Heart right ventricle (tissue), 16 donors: ENCODE results near the gene GNG12. TPM values are rescaled to one million over a fixed set of nuclear protein-coding genes. Genes with fewer than 3 reads are reported as not detected.

ENCODE experiments used
- ATAC-seq, 8 donors: fragments of 200-7000 bp; cut with Tn5 transposase; one replicate each; pipeline ENCODE4 v1.9.1; 2020; ENCODE audit warnings: mild to moderate bottlenecking in 8 of 8, moderate library complexity in 8 of 8, moderate number of reproducible peaks in 1 of 8
- DNase-seq, 2 donors: peaks; one replicate each; pipeline ENCODE4 v3.0.0-alpha.2; 2020
- H3K27ac ChIP-seq, 10 donors: fragments of 200-600 bp; sonication (generic) in 2 of 10; one replicate each; pipeline versions ENCODE4 v1.5.0 to v1.8.0; 2020 to 2022; ENCODE audit warnings: mild to moderate bottlenecking in 3 of 10
- H3K27me3 ChIP-seq, 7 donors: fragments of 200-600 bp; one replicate each; pipeline ENCODE4 v1.8.0; 2021 to 2022; ENCODE audit warnings: mild to moderate bottlenecking in 2 of 7
- H3K36me3 ChIP-seq, 9 donors: fragments of 200-600 bp; sonication (generic) in 1 of 9; one replicate each; pipeline versions ENCODE4 v1.5.0 to v1.8.0; 2020 to 2022; ENCODE audit warnings: mild to moderate bottlenecking in 2 of 9
- H3K4me1 ChIP-seq, 9 donors: fragments of 200-600 bp; sonication (generic) in 1 of 9; one replicate each; pipeline versions ENCODE4 v1.5.0 to v1.8.0; 2020 to 2022; ENCODE audit warnings: mild to moderate bottlenecking in 4 of 9
- H3K4me3 ChIP-seq, 10 donors: fragments of 200-600 bp; sonication (generic) in 2 of 10; one replicate each; pipeline versions ENCODE4 v1.5.0 to v1.8.0; 2020 to 2022; ENCODE audit warnings: mild to moderate bottlenecking in 7 of 10, moderate library complexity in 2 of 10
- H3K9me3 ChIP-seq, 11 donors: fragments of 200-600 bp in 10 of 11; sonication (generic) in 2 of 11; one replicate each; pipeline versions ENCODE4 v1.5.0 to v1.8.0; 2013 to 2022; ENCODE audit warnings: mild to moderate bottlenecking in 2 of 11, control low read depth in 1 of 11, moderate library complexity in 1 of 11
- WGBS, 2 donors: extraction: QIAGEN DNeasy Blood & Tissue Kit; methylation state at CpG; one replicate each; pipeline ENCODE4 v1.1.7; 2013; ENCODE audit warnings: inconsistent platforms in 1 of 2; 5-methylcytosine and 5-hydroxymethylcytosine counted together
- intact Hi-C, 10 donors: fragments of 100-400 bp; cut with DNase I; formaldehyde crosslinking; loops; one replicate each; pipeline versions ENCODE4 v1.11.1 to v1.14.2; 2022
- polyA plus RNA-seq, 2 donors: library from polyadenylated mRNA; stranded (reverse); fragments of 200-250 nt; gene quantifications; one replicate each; pipeline ENCODE4 v1.2.3, GENCODE V29; 2013
- total RNA-seq, 10 donors: library from RNA; stranded (reverse); fragmentation: NEBNext Ultra II Directional in 3 of 10; extraction: Animal tissue kit (Norgen Biotek cat#: 25700) in 3 of 10; gene quantifications; one replicate each; pipeline versions ENCODE4 v1.2.1 to v1.2.4, GENCODE V29; 2021 to 2023
- TF ChIP-seq, protein P1 (sequence below), 9 donors: fragments of 200-600 bp; sonication (generic) in 2 of 9; IDR thresholded peaks; one replicate each; pipeline versions ENCODE4 v1.5.0 to v1.8.0; 2021 to 2022; ENCODE audit warnings: antibody characterized with exemption in 9 of 9, mild to moderate bottlenecking in 5 of 9, moderate library complexity in 1 of 9
- donor health status: Arrhythmogenic right ventricular cardiomyopathy.
- donor health status: ischemic (EF 13 %, LVEDD 7.1; RV severe dilation, severe dysfunction).
- donor health status: healthy with polysubstance abuse.
- donor health status: DM: no; HTN: yes; CAD: no.
- donor health status: DM: no; HTN: no; CAD: no.
- donor health status: ischemic (EF 25% LVEDD 6.9; RV normal size, moderate dysfunction).
- donor health status: ischemic (EF 25% LVEDD 5.7; RV mildly dilated, moderate dysfunction).
- donor health status: healthy.
- donor health status: DM: yes; HTN: yes; CAD: no.
- donor health status: Ischemic cardiomyopathy.
- donor health status: ischemic (EF 35%, LVEDD 5.7; RV mildly dilated, moderate dysfunction).
- donor health status: nonischemic (EF 11% LVEDD 7.7; RV severe dilation, severe dysfunction).
- donor health status: DM: yes; HTN: yes; CAD: no.
- donor health status: PGD.
- donor health status: ischemic (EF 29% LVEDD 5.4; RV normal size, mild dysfunction).
- donor health status: nonischemic (EF 23%, LVEDD 6.1; RV moderate dilation, normal function).

The GNG12 gene
- total and polyA plus RNA-seq, 12 donors, result 8.5 to 49.4 (median 34.5) TPM

DNA sequence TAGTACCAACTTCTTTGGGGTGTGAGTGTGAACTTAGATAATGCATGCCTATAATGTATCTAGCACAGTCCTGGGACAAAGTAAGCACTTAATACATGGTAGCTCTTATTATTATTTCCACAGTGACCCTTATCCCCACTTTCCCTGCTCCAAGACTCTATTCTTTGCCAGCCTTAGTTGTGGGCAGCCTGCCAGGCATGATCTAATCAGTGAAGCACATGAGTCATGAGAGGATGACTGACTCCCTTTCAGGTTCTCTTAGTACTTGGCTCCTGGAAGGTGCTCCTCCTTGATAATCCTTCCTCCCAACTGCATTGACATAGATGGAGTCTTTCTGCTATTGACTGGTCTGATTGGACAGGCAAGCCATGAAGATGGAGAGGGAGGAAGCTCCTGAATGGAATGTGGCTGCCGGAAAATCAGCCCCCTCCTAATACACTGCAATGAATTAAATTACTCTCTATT lies 17.4 kb upstream of the GNG12 start:
- H3K27me3 ChIP-seq, result no peaks in the 10 kb centered on the region
- H3K9me3 ChIP-seq, result no peaks in the 10 kb centered on the region
- H3K36me3 ChIP-seq, result no peaks in the 10 kb centered on the region
- H3K4me3 ChIP-seq, result no peak overlapping the region
- TF ChIP-seq, protein P1, sequence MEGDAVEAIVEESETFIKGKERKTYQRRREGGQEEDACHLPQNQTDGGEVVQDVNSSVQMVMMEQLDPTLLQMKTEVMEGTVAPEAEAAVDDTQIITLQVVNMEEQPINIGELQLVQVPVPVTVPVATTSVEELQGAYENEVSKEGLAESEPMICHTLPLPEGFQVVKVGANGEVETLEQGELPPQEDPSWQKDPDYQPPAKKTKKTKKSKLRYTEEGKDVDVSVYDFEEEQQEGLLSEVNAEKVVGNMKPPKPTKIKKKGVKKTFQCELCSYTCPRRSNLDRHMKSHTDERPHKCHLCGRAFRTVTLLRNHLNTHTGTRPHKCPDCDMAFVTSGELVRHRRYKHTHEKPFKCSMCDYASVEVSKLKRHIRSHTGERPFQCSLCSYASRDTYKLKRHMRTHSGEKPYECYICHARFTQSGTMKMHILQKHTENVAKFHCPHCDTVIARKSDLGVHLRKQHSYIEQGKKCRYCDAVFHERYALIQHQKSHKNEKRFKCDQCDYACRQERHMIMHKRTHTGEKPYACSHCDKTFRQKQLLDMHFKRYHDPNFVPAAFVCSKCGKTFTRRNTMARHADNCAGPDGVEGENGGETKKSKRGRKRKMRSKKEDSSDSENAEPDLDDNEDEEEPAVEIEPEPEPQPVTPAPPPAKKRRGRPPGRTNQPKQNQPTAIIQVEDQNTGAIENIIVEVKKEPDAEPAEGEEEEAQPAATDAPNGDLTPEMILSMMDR (IDR thresholded peaks at IDR 0.05), result no peak
- intact Hi-C loops, result loop anchor here (2.0 to 10.0 kb wide), 13 partner anchors 64 to 504 kb away; partner anchors contain the start of gene DIRAS3 (in 2 of the 10)
- peaks cover 0 to 12% (median 9%) of the 10 kb centered on the region in 9 donors for H3K4me1 ChIP-seq
- no peak overlapping the region for H3K27ac ChIP-seq
- ATAC-seq (peak; percentile 27 to 76 (median 64)), DNase-seq (peak; percentile 58 to 72)
- WGBS, 2 donors, result 63 to 88% methylated on average over 1 of the region's 1 CpG

DNA sequence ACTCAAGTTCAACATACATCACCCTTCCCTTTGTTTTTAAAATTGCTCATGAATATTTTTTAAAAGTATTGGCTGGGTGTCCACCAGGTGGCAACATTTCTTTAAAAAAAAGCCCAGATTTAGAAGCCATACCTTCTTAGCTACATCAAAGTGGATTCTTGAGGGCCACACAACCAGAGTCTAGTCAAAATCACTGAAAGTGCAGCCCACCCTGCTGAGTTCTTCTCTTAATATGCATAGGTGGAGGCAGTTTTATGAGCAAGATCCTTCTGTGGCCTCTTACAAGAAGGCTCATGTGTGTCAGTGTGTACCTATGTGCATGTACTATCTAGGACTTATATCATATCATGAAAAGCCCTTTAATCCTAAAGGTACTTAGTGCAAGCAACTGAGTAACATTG lies 16.9 kb upstream of the GNG12 start:
- no peaks in the 10 kb centered on the region for H3K9me3 ChIP-seq
- TF ChIP-seq, protein P1 (IDR thresholded peaks at IDR 0.05), result peak; percentile 27 to 66 (median 54)
- no peaks in the 10 kb centered on the region for H3K36me3 ChIP-seq
- DNase-seq (no peak), ATAC-seq (peak in 5 of 8 donors; percentile 8 to 44 (median 12))
- H3K4me3 ChIP-seq, result no peak overlapping the region
- no peak overlapping the region for H3K27ac ChIP-seq
- no peaks in the 10 kb centered on the region for H3K27me3 ChIP-seq
- intact Hi-C loops, result loop anchor here (2.0 to 10.0 kb wide), 13 partner anchors 65 to 505 kb away; partner anchors contain the start of gene DIRAS3 (in 2 of the 10)
- H3K4me1 ChIP-seq, result peaks cover 0 to 12% (median 9%) of the 10 kb centered on the region in 9 donors

DNA sequence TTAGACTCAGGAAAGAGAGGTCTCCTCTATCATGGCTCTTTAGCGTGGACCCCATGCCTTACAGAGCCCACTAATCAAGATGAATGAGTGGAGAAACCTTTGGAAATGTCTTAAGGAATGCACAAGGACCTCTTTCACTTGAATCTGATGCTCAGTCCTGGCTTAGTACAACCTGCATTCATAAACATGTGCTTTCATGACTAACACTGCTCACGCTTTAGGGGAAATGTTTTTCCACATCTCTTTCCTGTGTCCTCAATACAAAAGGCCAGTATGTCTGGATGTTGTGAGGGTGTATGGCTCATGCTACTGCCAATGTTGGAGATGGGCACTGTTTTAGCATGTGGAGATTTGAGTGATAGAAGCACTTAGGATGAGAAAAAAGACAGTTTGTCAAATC lies 14.2 kb upstream of the GNG12 start:
- H3K9me3 ChIP-seq, result no peaks in the 10 kb centered on the region
- intact Hi-C loops, result loop anchor here in 2 of 10 donors (5.0 kb wide), 2 partner anchors 80 to 385 kb away; partner anchors contain the start of gene WLS (in 1 of the 2)
- TF ChIP-seq, protein P1 (IDR thresholded peaks at IDR 0.05), result no peak
- DNase-seq, result no peak
- ATAC-seq, result no peak
- 58 to 81% methylated on average over 2 of the region's 2 CpGs for WGBS, 2 donors
- no peak overlapping the region for H3K4me3 ChIP-seq
- no peaks in the 10 kb centered on the region for H3K27me3 ChIP-seq
- H3K36me3 ChIP-seq, result no peaks in the 10 kb centered on the region
- H3K27ac ChIP-seq, result no peak overlapping the region
- peaks cover 0 to 12% (median 9%) of the 10 kb centered on the region in 9 donors for H3K4me1 ChIP-seq

DNA sequence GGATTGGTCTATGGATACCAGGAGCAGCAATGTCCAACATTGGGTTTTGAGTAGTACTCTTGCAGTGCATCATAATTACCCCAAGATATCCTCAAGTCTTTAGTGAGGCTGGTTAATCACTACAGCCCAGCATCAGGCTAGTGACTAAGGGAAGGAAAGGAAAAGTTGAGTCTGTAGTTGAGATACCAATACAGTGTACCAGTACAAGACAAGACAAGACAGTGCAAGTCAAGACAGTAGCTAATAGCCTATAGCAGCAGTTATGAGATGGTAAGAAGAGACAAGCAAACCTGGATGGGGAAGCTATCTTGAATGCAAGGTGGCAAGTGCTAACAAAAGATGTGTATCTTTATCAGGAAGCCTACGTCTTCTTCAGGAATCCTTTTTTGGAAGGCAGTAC lies 13.3 kb upstream of the GNG12 start:
- Histone ChIP-seq H3K4me3 (no peak overlapping the region), H3K9me3 (no peaks in the 10 kb centered on the region), H3K27me3 (no peaks in the 10 kb centered on the region), H3K27ac (no peak overlapping the region), H3K36me3 (no peaks in the 10 kb centered on the region), H3K4me1 (peaks cover 0 to 13% (median 9%) of the 10 kb centered on the region in 9 donors)
- 86 to 96% methylated on average over 1 of the region's 1 CpG for WGBS, 2 donors
- intact Hi-C loops, result loop anchor here in 2 of 10 donors (5.0 kb wide), 2 partner anchors 79 to 386 kb away; partner anchors contain the start of gene WLS (in 1 of the 2)
- TF ChIP-seq, protein P1 (IDR thresholded peaks at IDR 0.05), result no peak
- DNase-seq (no peak), ATAC-seq (no peak)
